Naive thymus-derived CD4-positive, alpha-beta T cell (primary cell): Measurements from ENCODE around the gene PVR. TPM values are rescaled to one million over a fixed set of nuclear protein-coding genes. Genes with fewer than 3 reads are reported as not detected.

Experiments
- ATAC-seq: fragments of 150-1000 bp; cut with Tn5 transposase; 2 replicates; pipeline ENCODE4 v1.10.0; 2021; ENCODE audit warnings: mild to moderate bottlenecking, moderate library complexity
- CTCF ChIA-PET: fragments of 350-600 bp; sonication (Branson Sonifier 250); formaldehyde crosslinking; loops from one replicate; lab custom pipeline; 2021; ENCODE audit warnings: antibody characterized with exemption; lab: Charles Lee
- POLR2A ChIA-PET: fragments of 350-600 bp; sonication (Branson Sonifier 250); formaldehyde crosslinking; loops from one replicate; lab custom pipeline; 2021; ENCODE audit warnings: antibody characterized with exemption, inconsistent platforms; lab: Charles Lee
- DNase-seq, 9 donors: peaks; one replicate each; pipeline versions ENCODE4 v3.0.0 to v3.0.0-alpha.2; 2020 to 2022; ENCODE audit warnings: mixed read lengths in 1 of 9
- H3K27ac ChIP-seq: one replicate; pipeline ENCODE4 v1.7.0; 2013; ENCODE audit warnings: mild to moderate bottlenecking, low read depth, low read length, moderate library complexity
- H3K27me3 ChIP-seq, 2 donors: one replicate each; pipeline ENCODE4 v1.7.0; 2013; ENCODE audit warnings: low read length in 2 of 2, mild to moderate bottlenecking in 2 of 2, moderate library complexity in 2 of 2; ENCODE audit not compliant: control insufficient read depth in 2 of 2, insufficient read depth in 2 of 2
- H3K36me3 ChIP-seq, 3 experiments: 1 replicate in 2 of 3; 2 replicates in 1 of 3; pipeline ENCODE4 v1.7.0; 2013; ENCODE audit warnings: low read length in 3 of 3, mild to moderate bottlenecking in 3 of 3, moderate library complexity in 1 of 3; ENCODE audit not compliant: insufficient read depth in 3 of 3, control insufficient read depth in 2 of 3
- H3K4me1 ChIP-seq, 2 donors: one replicate each; pipeline ENCODE4 v1.7.0; 2013; ENCODE audit warnings: low read length in 2 of 2, mild to moderate bottlenecking in 2 of 2, moderate library complexity in 1 of 2; ENCODE audit not compliant: control insufficient read depth in 2 of 2, insufficient read depth in 2 of 2
- H3K4me3 ChIP-seq: 2 replicates; pipeline ENCODE4 v1.7.0; 2013; ENCODE audit warnings: mild to moderate bottlenecking, low read length
- H3K9me3 ChIP-seq, 3 experiments: 1 replicate in 2 of 3; 2 replicates in 1 of 3; pipeline ENCODE4 v1.7.0; 2013; ENCODE audit warnings: low read length in 3 of 3; ENCODE audit not compliant: control insufficient read depth in 2 of 3
- H3K27ac Mint-ChIP-seq, 9 donors: one replicate each; pipeline ENCODE4 v1.8.0; 2020 to 2022; ENCODE audit warnings: mixed read lengths in 9 of 9, mild to moderate bottlenecking in 8 of 9, moderate library complexity in 5 of 9, inconsistent platforms in 2 of 9
- H3K27me3 Mint-ChIP-seq, 5 donors: one replicate each; pipeline ENCODE4 v1.8.0; 2021 to 2022; ENCODE audit warnings: mixed read lengths in 5 of 5, mild to moderate bottlenecking in 1 of 5
- H3K36me3 Mint-ChIP-seq, 5 donors: one replicate each; pipeline ENCODE4 v1.8.0; 2020 to 2022; ENCODE audit warnings: mixed read lengths in 5 of 5, mild to moderate bottlenecking in 3 of 5, inconsistent platforms in 1 of 5
- H3K4me1 Mint-ChIP-seq, 7 donors: one replicate each; pipeline ENCODE4 v1.8.0; 2020 to 2022; ENCODE audit warnings: mixed read lengths in 7 of 7, mild to moderate bottlenecking in 3 of 7, inconsistent platforms in 1 of 7
- H3K4me3 Mint-ChIP-seq, 10 donors: one replicate each; pipeline ENCODE4 v1.8.0; 2020 to 2022; ENCODE audit warnings: mild to moderate bottlenecking in 10 of 10, mixed read lengths in 10 of 10, moderate library complexity in 6 of 10, inconsistent platforms in 2 of 10
- H3K9me3 Mint-ChIP-seq, 11 donors: one replicate each; pipeline ENCODE4 v1.8.0; 2020 to 2022; ENCODE audit warnings: mixed read lengths in 11 of 11, mild to moderate bottlenecking in 4 of 11, inconsistent platforms in 1 of 11, moderate library complexity in 1 of 11
- intact Hi-C, 2 donors: fragments of 100-400 bp; cut with micrococcal nuclease; formaldehyde crosslinking; loops; one replicate each; pipeline ENCODE4 v1.15.1; 2023
- microRNA-seq: library from miRNA; unstranded; fragments of <30 nt; microRNA quantifications from one replicate; pipeline ENCODE4 v1.2.0, GENCODE V29; 2022; ENCODE audit warnings: borderline microRNAs expressed
- polyA plus RNA-seq, 2 donors: library from polyadenylated mRNA; unstranded; fragments of 300-500 nt; fragmentation: Illumina TruSeq; gene quantifications; one replicate each; pipeline ENCODE4 v1.2.3, GENCODE V29; 2021
- total RNA-seq, 6 experiments: library from RNA in 5 of 6; stranded (reverse) in 5 of 6; gene quantifications; 1 replicate in 5 of 6; 2 replicates in 1 of 6; pipeline ENCODE4 v1.2.3 and lab custom pipeline; 2021 to 2026

Gene PVR
- total and polyA plus RNA-seq, 7 experiments from 2014 or later, result 0.87 to 8.4 (median 4.0) TPM

GRCh38 chr19:44712864-44713515 lies 69.3 kb downstream of the PVR start:
- no peaks in the 10 kb centered on the region for H3K36me3 ChIP-seq
- H3K27me3 Mint-ChIP-seq, result peaks cover 0 to 5% (median 0%) of the 10 kb centered on the region in 5 donors

More at GRCh38 chr19:44712864-44713515, 69.3 kb downstream of the PVR start:
- ChIA-PET CTCF (interaction anchor here (0.5 to 2.7 kb wide), 4 partner anchors 11 to 663 kb away, joined by 3 to 9 read pairs (median 5); no protein-coding TSS in a partner anchor), POLR2A (no interaction called here)
- H3K36me3 Mint-ChIP-seq, result peaks cover 0 to 13% (median 0%) of the 10 kb centered on the region in 5 donors
- Histone ChIP-seq H3K4me3 (no peak overlapping the region), H3K27me3 (no peaks in the 10 kb centered on the region), H3K27ac (no peak overlapping the region), H3K9me3 (peaks cover 0 to 9% (median 0%) of the 10 kb centered on the region in 3 experiments), H3K4me1 (no peaks in the 10 kb centered on the region)
- peak; percentile 49 for ATAC-seq
- intact Hi-C loops, result no loop called here
- H3K9me3 Mint-ChIP-seq, result peaks cover 0 to 17% (median 11%) of the 10 kb centered on the region in 11 donors
- H3K4me1 Mint-ChIP-seq, result peaks cover 0 to 7% (median 0%) of the 10 kb centered on the region in 7 donors
- H3K27ac Mint-ChIP-seq, result no peak overlapping the region
- H3K4me3 Mint-ChIP-seq, result no peak overlapping the region
- no peak for DNase-seq

Small RNA genes lying within 50 kb of the gene (microRNA-seq; reads per million reads assigned to microRNA genes)
- not detected for gene MIR4531

Other genes starting within 250 kb of the PVR start
- 1 to 10 TPM in 2 of 5 experiments, under 1 TPM in 3; 0.10 to 4.8 (median 0.90) TPM for gene ZNF285, start 242.3 kb upstream of the PVR start, total RNA-seq
- gene ZNF285, start 242.3 kb upstream of the PVR start, polyA plus RNA-seq, result 1 to 10 TPM; 1.8 to 5.3 TPM
- gene ZNF229, start 195.4 kb upstream of the PVR start, total RNA-seq, result 1 to 10 TPM in 2 of 5 experiments, under 1 TPM in 3; 0.15 to 2.3 (median 0.73) TPM
- 1 to 10 TPM; 2.4 to 2.5 TPM for gene ZNF229, start 195.4 kb upstream of the PVR start, polyA plus RNA-seq
- gene ZNF180, start 143.4 kb upstream of the PVR start, total RNA-seq, result 10 to 100 TPM in 3 of 5 experiments, 1 to 10 TPM in 2; 7.5 to 17.7 (median 10.6) TPM
- 10 to 100 TPM in 1 of 2 donors, 1 to 10 TPM in 1; 6.3 to 18.6 TPM for gene ZNF180, start 143.4 kb upstream of the PVR start, polyA plus RNA-seq
- gene CEACAM20, start 114.2 kb upstream of the PVR start, total RNA-seq, result not detected
- gene CEACAM20, start 114.2 kb upstream of the PVR start, polyA plus RNA-seq, result not detected
- not detected for gene IGSF23, start 30.3 kb upstream of the PVR start, total RNA-seq
- not detected for gene IGSF23, start 30.3 kb upstream of the PVR start, polyA plus RNA-seq
- gene CEACAM19, start 27.6 kb downstream of the PVR start, total RNA-seq, result 1 to 10 TPM in 4 of 5 experiments, under 1 TPM in 1; 0.63 to 3.4 (median 2.1) TPM
- gene CEACAM19, start 27.6 kb downstream of the PVR start, polyA plus RNA-seq, result not detected
- gene CEACAM16, start 55.2 kb downstream of the PVR start, total RNA-seq, result not detected
- not detected for gene CEACAM16, start 55.2 kb downstream of the PVR start, polyA plus RNA-seq
- 100 to 1,000 TPM in 1 of 5 experiments, 10 to 100 TPM in 4; 10.2 to 107 (median 94.2) TPM for gene BCL3, start 104.8 kb downstream of the PVR start, total RNA-seq
- gene BCL3, start 104.8 kb downstream of the PVR start, polyA plus RNA-seq, result 1 to 10 TPM; 3.3 to 8.9 TPM
- gene CBLC, start 134.0 kb downstream of the PVR start, total RNA-seq, result not detected
- not detected for gene CBLC, start 134.0 kb downstream of the PVR start, polyA plus RNA-seq
- gene BCAM, start 165.2 kb downstream of the PVR start, total RNA-seq, result under 1 TPM in 1 of 5 experiments, not detected in 4; 0.42 TPM
- not detected for gene BCAM, start 165.2 kb downstream of the PVR start, polyA plus RNA-seq
- gene NECTIN2, start 202.4 kb downstream of the PVR start, total RNA-seq, result 1 to 10 TPM in 3 of 5 experiments, under 1 TPM in 2; 0.17 to 9.2 (median 1.2) TPM
- gene NECTIN2, start 202.4 kb downstream of the PVR start, polyA plus RNA-seq, result under 1 TPM in 1 of 2 donors, not detected in 1; 0.16 TPM
- 10 to 100 TPM; 26.3 to 73.3 (median 37.5) TPM for gene TOMM40, start 247.3 kb downstream of the PVR start, total RNA-seq
- gene TOMM40, start 247.3 kb downstream of the PVR start, polyA plus RNA-seq, result 10 to 100 TPM; 26.5 to 44.8 TPM